CD14-positive monocyte (primary cell): ENCODE measurements around the gene ZNF800. TPM values are rescaled to one million over a fixed set of nuclear protein-coding genes. Genes with fewer than 3 reads are reported as not detected.
A peak's percentile ranks its signal among the peaks of the same experiment; 100 is the strongest.

Experiments used
- DNase-seq, 3 donors: peaks; one replicate each; pipeline ENCODE4 v3.0.0-alpha.2; 2011 to 2022
- H2AFZ ChIP-seq: 2 replicates; pipeline ENCODE4 v1.6.0; 2012; ENCODE audit warnings: mild to moderate bottlenecking, low read depth, low read length, inconsistent platforms; ENCODE audit not compliant: insufficient read depth, poor library complexity, severe bottlenecking
- H3K27ac ChIP-seq, 2 donors: 1 replicate in 1 of 2; 2 replicates in 1 of 2; pipeline ENCODE4 v1.5.1; 2012 to 2013; ENCODE audit warnings: low read length in 2 of 2, control low read depth in 1 of 2, inconsistent platforms in 1 of 2, low read depth in 1 of 2, mild to moderate bottlenecking in 1 of 2
- H3K27me3 ChIP-seq, 2 donors: one replicate each; pipeline versions ENCODE4 v1.6.0 to v1.6.1; 2011 to 2013; ENCODE audit warnings: low read length in 2 of 2; ENCODE audit not compliant: control insufficient read depth in 2 of 2, insufficient read depth in 2 of 2
- H3K36me3 ChIP-seq, 2 donors: replicated peaks in 1 of 2; 1 replicate in 1 of 2; 2 replicates in 1 of 2; pipeline versions ENCODE4 v1.5.1 to v1.6.1; 2012 to 2013; ENCODE audit warnings: low read length in 2 of 2, control low read depth in 1 of 2, inconsistent platforms in 1 of 2, mild to moderate bottlenecking in 1 of 2; ENCODE audit not compliant: insufficient read depth in 2 of 2, control insufficient read depth in 1 of 2
- H3K4me1 ChIP-seq, 2 donors: 1 replicate in 1 of 2; 2 replicates in 1 of 2; pipeline versions ENCODE4 v1.5.1 to v1.6.1; 2012 to 2013; ENCODE audit warnings: low read length in 2 of 2, control low read depth in 1 of 2, inconsistent platforms in 1 of 2, mild to moderate bottlenecking in 1 of 2, moderate library complexity in 1 of 2; ENCODE audit not compliant: insufficient read depth in 2 of 2, control insufficient read depth in 1 of 2
- H3K4me2 ChIP-seq: replicated peaks from 2 replicates; pipeline ENCODE3; 2012; ENCODE audit warnings: low read length, moderate library complexity, mild to moderate bottlenecking; ENCODE audit not compliant: poor library complexity, severe bottlenecking; ENCODE audit errors: extremely low read depth
- H3K4me3 ChIP-seq, 3 experiments: fragments of 200-600 bp in 1 of 3; sonication (generic) in 1 of 3; replicated peaks in 1 of 3; 1 replicate in 2 of 3; 2 replicates in 1 of 3; pipeline ENCODE4 v1.5.1; 2011 to 2013; ENCODE audit warnings: low read length in 3 of 3, mild to moderate bottlenecking in 3 of 3, control low read depth in 2 of 3, low read depth in 2 of 3, inconsistent platforms in 1 of 3, moderate library complexity in 1 of 3
- H3K79me2 ChIP-seq: 2 replicates; pipeline ENCODE4 v1.6.0; 2012; ENCODE audit warnings: mild to moderate bottlenecking, control low read depth, inconsistent platforms, low read length, moderate library complexity; ENCODE audit not compliant: insufficient read depth
- H3K9ac ChIP-seq: 2 replicates; pipeline ENCODE4 v1.6.0; 2017; ENCODE audit warnings: low read length, mild to moderate bottlenecking; ENCODE audit not compliant: insufficient read depth, poor library complexity, severe bottlenecking
- H3K9me3 ChIP-seq, 2 donors: replicated peaks in 1 of 2; 1 replicate in 1 of 2; 2 replicates in 1 of 2; pipeline versions ENCODE4 v1.5.1 to v1.6.1; 2012 to 2013; ENCODE audit warnings: low read length in 2 of 2, control low read depth in 1 of 2; ENCODE audit not compliant: control insufficient read depth in 1 of 2, insufficient read depth in 1 of 2
- H4K20me1 ChIP-seq: 2 replicates; pipeline ENCODE4 v1.6.0; 2012; ENCODE audit warnings: mild to moderate bottlenecking, low read length, control low read depth, moderate library complexity; ENCODE audit not compliant: insufficient read depth
- H3K27ac Mint-ChIP-seq, 7 donors: one replicate each; pipeline ENCODE4 v1.8.0; 2020; ENCODE audit warnings: mild to moderate bottlenecking in 7 of 7, mixed read lengths in 7 of 7, moderate library complexity in 6 of 7, inconsistent platforms in 2 of 7
- H3K27me3 Mint-ChIP-seq, 3 donors: one replicate each; pipeline ENCODE4 v1.8.0; 2021 to 2022; ENCODE audit warnings: low read depth in 3 of 3, mild to moderate bottlenecking in 3 of 3, mixed read lengths in 3 of 3, moderate library complexity in 3 of 3, inconsistent platforms in 1 of 3
- H3K36me3 Mint-ChIP-seq, 2 donors: one replicate each; pipeline ENCODE4 v1.8.0; 2020; ENCODE audit warnings: mixed read lengths in 2 of 2, inconsistent platforms in 1 of 2, mild to moderate bottlenecking in 1 of 2
- H3K4me1 Mint-ChIP-seq: one replicate; pipeline ENCODE4 v1.8.0; 2020; ENCODE audit warnings: mild to moderate bottlenecking, mixed read lengths
- H3K4me3 Mint-ChIP-seq, 2 donors: one replicate each; pipeline ENCODE4 v1.8.0; 2020; ENCODE audit warnings: mild to moderate bottlenecking in 2 of 2, mixed read lengths in 2 of 2, moderate library complexity in 1 of 2
- H3K9me3 Mint-ChIP-seq, 7 donors: one replicate each; pipeline ENCODE4 v1.8.0; 2020 to 2022; ENCODE audit warnings: mixed read lengths in 7 of 7, mild to moderate bottlenecking in 6 of 7, moderate library complexity in 6 of 7, inconsistent platforms in 2 of 7
- CTCF ChIP-seq: fragments of 200-600 bp; IDR thresholded peaks from one replicate; pipeline ENCODE4 v1.8.0; 2022; ENCODE audit warnings: antibody characterized with exemption, mild to moderate bottlenecking
- WGBS: methylation state at CpG from one replicate; pipeline ENCODE4 v1.1.5; 2013; ENCODE audit warnings: missing lambda C conversion rate; ENCODE audit not compliant: insufficient coverage; 5-methylcytosine and 5-hydroxymethylcytosine counted together
- intact Hi-C, 2 donors: fragments of 100-400 bp; cut with micrococcal nuclease; formaldehyde crosslinking; loops; one replicate each; pipeline versions ENCODE4 v1.15.0 to v1.15.1; 2023
- polyA plus RNA-seq, 3 donors: library from polyadenylated mRNA; depleted of rRNA in 1 of 3; unstranded in 2 of 3; stranded (reverse) in 1 of 3; fragments of 300-500 nt in 2 of 3; fragments of >200 nt in 1 of 3; fragmentation: Illumina TruSeq in 2 of 3; gene quantifications; 1 replicate in 2 of 3; 2 replicates in 1 of 3; pipeline ENCODE4 v1.2.3, GENCODE V29; 2012 to 2021

Gene ZNF800
- polyA plus RNA-seq, 3 donors, result 11.8 to 19.6 (median 16.2) TPM

GRCh38 chr7:127393368-127394058 lies 1.0 kb upstream of the ZNF800 start:
- peaks cover 0 to 4% (median 0%) of the 10 kb centered on the region in 7 donors for H3K9me3 Mint-ChIP-seq
- peak overlapping the region; percentile 92 to 97 (median 95) for H3K27ac Mint-ChIP-seq
- H3K27me3 ChIP-seq, result peaks cover 2 to 13% of the 10 kb centered on the region in 2 donors
- H3K4me3 ChIP-seq, result peak overlapping the region; percentile 85 to 96 (median 93)
- peaks cover 49% of the 10 kb centered on the region for H3K4me1 Mint-ChIP-seq
- peaks cover 24 to 26% of the 10 kb centered on the region in 2 donors for H3K36me3 Mint-ChIP-seq
- H3K79me2 ChIP-seq, result peaks cover 42% of the 10 kb centered on the region
- H3K27me3 Mint-ChIP-seq, result peaks cover 10 to 21% (median 21%) of the 10 kb centered on the region in 3 donors
- intact Hi-C loops, result loop anchor here (5.0 to 10.0 kb wide), 2 partner anchors 194 to 261 kb away; partner anchors contain the start of genes ARF5 (in 2 of the 2), GCC1 (in 2 of the 2) and SND1 (in 1 of the 2)
- H3K27ac ChIP-seq, result peak overlapping the region; percentile 97 to 98
- peaks cover 16 to 20% of the 10 kb centered on the region in 2 donors for H3K36me3 ChIP-seq
- no peak for DNase-seq
- H2AFZ ChIP-seq, result peak overlapping the region; percentile 80
- H3K9me3 ChIP-seq, result no peaks in the 10 kb centered on the region
- peak overlapping the region; percentile 98 for H3K4me2 ChIP-seq
- peaks cover 16 to 26% of the 10 kb centered on the region in 2 donors for H3K4me1 ChIP-seq
- TF ChIP-seq CTCF, result no peak
- peak overlapping the region; percentile 99 for H3K9ac ChIP-seq
- WGBS, result 0% methylated on average over 13 of the region's 28 CpGs
- H3K4me3 Mint-ChIP-seq, result peak overlapping the region; percentile 91 to 96
- peaks cover 18% of the 10 kb centered on the region for H4K20me1 ChIP-seq

GRCh38 chr7:127392182-127392565 lies 334 bp downstream of the ZNF800 start:
- H3K4me1 Mint-ChIP-seq, result peaks cover 56% of the 10 kb centered on the region
- peaks cover 0 to 4% (median 0%) of the 10 kb centered on the region in 7 donors for H3K9me3 Mint-ChIP-seq
- peak overlapping the region; percentile 98 for H3K4me2 ChIP-seq
- H3K36me3 Mint-ChIP-seq, result peaks cover 38% of the 10 kb centered on the region in 2 donors
- peak; percentile 51 to 72 (median 68) for DNase-seq
- peak overlapping the region; percentile 99 for H3K9ac ChIP-seq
- no peaks in the 10 kb centered on the region for H3K9me3 ChIP-seq
- no peak for TF ChIP-seq CTCF
- H3K4me1 ChIP-seq, result peaks cover 16 to 26% of the 10 kb centered on the region in 2 donors
- H3K79me2 ChIP-seq, result peaks cover 55% of the 10 kb centered on the region
- peak overlapping the region; percentile 97 to 98 for H3K27ac ChIP-seq
- peaks cover 30% of the 10 kb centered on the region for H4K20me1 ChIP-seq
- peaks cover 7 to 21% (median 19%) of the 10 kb centered on the region in 3 donors for H3K27me3 Mint-ChIP-seq
- peak overlapping the region; percentile 68 for H2AFZ ChIP-seq
- peak overlapping the region; percentile 86 to 96 for H3K4me3 Mint-ChIP-seq
- under 1% methylated on average over 34 of the region's 48 CpGs for WGBS
- H3K4me3 ChIP-seq, result peak overlapping the region; percentile 85 to 96 (median 93)
- H3K36me3 ChIP-seq, result peaks cover 27 to 33% of the 10 kb centered on the region in 2 donors
- intact Hi-C loops, result loop anchor here (5.0 to 10.0 kb wide), 2 partner anchors 195 to 263 kb away; partner anchors contain the start of genes ARF5 (in 2 of the 2), GCC1 (in 2 of the 2) and SND1 (in 1 of the 2)
- H3K27ac Mint-ChIP-seq, result peak overlapping the region; percentile 92 to 98 (median 96)
- peaks cover 2 to 13% of the 10 kb centered on the region in 2 donors for H3K27me3 ChIP-seq
